ENCODE results near the gene PLEKHM2.

PLEKHM2 gene

GRCh38 chr1:15748690-15749398 is 64.7 kb downstream of the PLEKHM2 start:
- Histone ChIP-seq H3K36me3 (no peaks in the 10 kb centered on the region), H3K4me3 (ENCODE audit: low read depth, low read length) (no peak overlapping the region), H3K9me3 (ENCODE audit: severe bottlenecking) (no peaks in the 10 kb centered on the region), H3K27me3 (ENCODE audit: insufficient read depth, low read depth, severe bottlenecking) (no peaks in the 10 kb centered on the region), H3K27ac (no peak overlapping the region)
- no peak for TF ChIP-seq CTCF (IDR thresholded peaks at IDR 0.05; ENCODE audit: low read depth, low read length)
- DNase-seq = no peak

GRCh38 chr1:15749399-15750291 is 65.5 kb downstream of the PLEKHM2 start:
- DNase-seq = no peak
- no peaks in the 10 kb centered on the region for H3K27me3 ChIP-seq (ENCODE audit: insufficient read depth, low read depth, severe bottlenecking)
- H3K4me3 ChIP-seq (ENCODE audit: low read depth, low read length) = no peak overlapping the region
- H3K9me3 ChIP-seq (ENCODE audit: severe bottlenecking) = no peaks in the 10 kb centered on the region
- no peaks in the 10 kb centered on the region for H3K36me3 ChIP-seq
- H3K27ac ChIP-seq = no peak overlapping the region
- TF ChIP-seq CTCF (IDR thresholded peaks at IDR 0.05; ENCODE audit: low read depth, low read length) = no peak

GRCh38 chr1:15750924-15751323 is 66.8 kb downstream of the PLEKHM2 start:
- TF ChIP-seq CTCF (IDR thresholded peaks at IDR 0.05; ENCODE audit: low read depth, low read length) = no peak
- no peaks in the 10 kb centered on the region for H3K27me3 ChIP-seq (ENCODE audit: insufficient read depth, low read depth, severe bottlenecking)
- no peaks in the 10 kb centered on the region for H3K36me3 ChIP-seq
- DNase-seq = no peak
- H3K4me3 ChIP-seq (ENCODE audit: low read depth, low read length) = no peak overlapping the region
- no peaks in the 10 kb centered on the region for H3K9me3 ChIP-seq (ENCODE audit: severe bottlenecking)
- no peak overlapping the region for H3K27ac ChIP-seq

GRCh38 chr1:15751717-15752116 is 67.6 kb downstream of the PLEKHM2 start:
- no peak overlapping the region for H3K4me3 ChIP-seq (ENCODE audit: low read depth, low read length)
- no peaks in the 10 kb centered on the region for H3K36me3 ChIP-seq
- TF ChIP-seq CTCF (IDR thresholded peaks at IDR 0.05; ENCODE audit: low read depth, low read length) = no peak
- no peaks in the 10 kb centered on the region for H3K27me3 ChIP-seq (ENCODE audit: insufficient read depth, low read depth, severe bottlenecking)
- H3K9me3 ChIP-seq (ENCODE audit: severe bottlenecking) = no peaks in the 10 kb centered on the region
- no peak overlapping the region for H3K27ac ChIP-seq
- no peak for DNase-seq

GRCh38 chr1:15753776-15754175 is 69.7 kb downstream of the PLEKHM2 start:
- Histone ChIP-seq H3K27me3 (ENCODE audit: insufficient read depth, low read depth, severe bottlenecking) (no peaks in the 10 kb centered on the region), H3K36me3 (no peaks in the 10 kb centered on the region), H3K27ac (no peak overlapping the region), H3K4me3 (ENCODE audit: low read depth, low read length) (no peak overlapping the region), H3K9me3 (ENCODE audit: severe bottlenecking) (no peaks in the 10 kb centered on the region)
- DNase-seq = no peak
- no peak for TF ChIP-seq CTCF (IDR thresholded peaks at IDR 0.05; ENCODE audit: low read depth, low read length)
